Measurements from ENCODE around the gene MYCBPAP.

- TF ChIP-seq CTCF (IDR thresholded peaks at IDR 0.05) (no peak), POLR2AphosphoS5 (IDR thresholded peaks at IDR 0.05) (no peak)
These were observed 69.9 kb downstream of the MYCBPAP start for GRCh38 chr17:50578173-50578572.

Measured in transverse colon (tissue), 4 donors.